Measurements from ENCODE around the gene ZKSCAN4. TPM values are rescaled to one million over a fixed set of nuclear protein-coding genes. Genes with fewer than 3 reads are reported as not detected.

The ZKSCAN4 gene
- 1 to 10 TPM in 1 of 2 experiments, under 1 TPM in 1; 0.84 to 1.6 TPM for total RNA-seq
- 6.1 TPM for polyA plus RNA-seq (2013, experiment 1 of 2)
- polyA plus RNA-seq (2013, experiment 2 of 2) = 5.8 TPM
- 3.9 to 30.3 (median 13.8) reads per million in 172 experiments for total RNA-seq

GRCh38 chr6:28252009-28252975, at the start of gene ZKSCAN4:
ZKSCAN4 (minus strand) TSS chr6:28252269; CDS start chr6:28251980, 289 bp downstream.
- Histone ChIP-seq H3K4me1 (ENCODE audit: insufficient read depth, low read length) (peaks cover 24% of the 10 kb centered on the region), H3K9me3 (ENCODE audit: control insufficient read depth in 1 of 2, insufficient read depth in 1 of 2, low read length in 2 of 2) (no peaks in the 10 kb centered on the region), H3K27ac (ENCODE audit: low read depth in 1 of 2, low read length in 2 of 2) (peak within 1 kb of the TSS in 1 of 2 donors; percentile 61), H3K27me3 (ENCODE audit: control insufficient read depth in 1 of 2, insufficient read depth in 2 of 2, low read length in 2 of 2) (no peaks in the 10 kb centered on the region), H3K4me3 (ENCODE audit: low read length) (peak within 1 kb of the TSS; percentile 84), H3K36me3 (ENCODE audit: insufficient read depth, low read length) (peaks cover 15% of the 10 kb centered on the region)
- Mint-ChIP-seq H3K9me3 (no peaks in the 10 kb centered on the region), H3K27ac (peak within 1 kb of the TSS; percentile 93), H3K4me3 (peak within 1 kb of the TSS; percentile 99), H3K4me1 (ENCODE audit: low read depth) (peaks cover 43% of the 10 kb centered on the region), H3K27me3 (peaks cover 4% of the 10 kb centered on the region), H3K36me3 (ENCODE audit: low read depth) (peaks cover 30% of the 10 kb centered on the region)
- ChIA-PET POLR2A (interaction anchor here (0.6 to 3.0 kb wide), 16 partner anchors 12 to 1001 kb away, joined by 3 to 71 read pairs (median 4); partner anchors contain the start of genes PGBD1, ZKSCAN3, ZKSCAN8 and ZNF165), CTCF (interaction anchor here (0.7 to 1.5 kb wide), 5 partner anchors 12 to 111 kb away, joined by 3 to 7 read pairs (median 5); partner anchors contain the start of genes ZKSCAN8 and ZSCAN26)
- intact Hi-C loops (cut with DNase I, micrococcal nuclease) = loop anchor here (1.0 to 5.0 kb wide), 10 partner anchors 15 to 865 kb away; partner anchors contain the start of genes ZSCAN26 (in 2 of the 2), ZKSCAN8 (in 1 of the 2), ZNF165 (in 1 of the 2) and ZNF391 (in 1 of the 2)
- ATAC-seq (ENCODE audit: poor library complexity) (peak; percentile 91), DNase-seq (peak; percentile 65 to 91 (median 80))
- no peak for TF ChIP-seq CTCF (IDR thresholded peaks at IDR 0.05)

GRCh38 chr6:28296520-28297060, 44.5 kb upstream of the ZKSCAN4 start:
- no peaks in the 10 kb centered on the region for H3K4me1 Mint-ChIP-seq (ENCODE audit: low read depth)
- intact Hi-C loops (cut with DNase I, micrococcal nuclease) = no loop called here
- H3K4me3 Mint-ChIP-seq = no peak overlapping the region
- TF ChIP-seq CTCF (IDR thresholded peaks at IDR 0.05) = no peak
- H3K27me3 ChIP-seq (ENCODE audit: control insufficient read depth in 1 of 2, insufficient read depth in 2 of 2, low read length in 2 of 2) = no peaks in the 10 kb centered on the region
- ATAC-seq (ENCODE audit: poor library complexity) (no peak), DNase-seq (no peak)
- H3K36me3 Mint-ChIP-seq (ENCODE audit: low read depth) = no peaks in the 10 kb centered on the region
- ChIA-PET CTCF (no interaction called here), POLR2A (no interaction called here)
- H3K36me3 ChIP-seq (ENCODE audit: insufficient read depth, low read length) = no peaks in the 10 kb centered on the region
- H3K27ac ChIP-seq (ENCODE audit: low read depth in 1 of 2, low read length in 2 of 2) = no peak overlapping the region
- no peaks in the 10 kb centered on the region for H3K9me3 Mint-ChIP-seq
- no peaks in the 10 kb centered on the region for H3K9me3 ChIP-seq (ENCODE audit: control insufficient read depth in 1 of 2, insufficient read depth in 1 of 2, low read length in 2 of 2)
- no peak overlapping the region for H3K27ac Mint-ChIP-seq
- H3K4me1 ChIP-seq (ENCODE audit: insufficient read depth, low read length) = no peaks in the 10 kb centered on the region
- H3K27me3 Mint-ChIP-seq = no peaks in the 10 kb centered on the region
- no peak overlapping the region for H3K4me3 ChIP-seq (ENCODE audit: low read length)

- Mint-ChIP-seq H3K27ac (no peak overlapping the region), H3K4me3 (no peak overlapping the region), H3K4me1 (ENCODE audit: low read depth) (no peaks in the 10 kb centered on the region), H3K27me3 (no peaks in the 10 kb centered on the region), H3K9me3 (peaks cover 2% of the 10 kb centered on the region), H3K36me3 (ENCODE audit: low read depth) (no peaks in the 10 kb centered on the region)
- ChIA-PET POLR2A (no interaction called here), CTCF (no interaction called here)
- H3K27ac ChIP-seq (ENCODE audit: low read depth in 1 of 2, low read length in 2 of 2) = no peak overlapping the region
- intact Hi-C loops (cut with DNase I, micrococcal nuclease) = no loop called here
- no peaks in the 10 kb centered on the region for H3K36me3 ChIP-seq (ENCODE audit: insufficient read depth, low read length)
- H3K4me3 ChIP-seq (ENCODE audit: low read length) = no peak overlapping the region
- ATAC-seq (ENCODE audit: poor library complexity) (no peak), DNase-seq (no peak)
- no peak for TF ChIP-seq CTCF (IDR thresholded peaks at IDR 0.05)
- no peaks in the 10 kb centered on the region for H3K9me3 ChIP-seq (ENCODE audit: control insufficient read depth in 1 of 2, insufficient read depth in 1 of 2, low read length in 2 of 2)
- no peaks in the 10 kb centered on the region for H3K4me1 ChIP-seq (ENCODE audit: insufficient read depth, low read length)
- no peaks in the 10 kb centered on the region for H3K27me3 ChIP-seq (ENCODE audit: control insufficient read depth in 1 of 2, insufficient read depth in 2 of 2, low read length in 2 of 2)
Measured at GRCh38 chr6:28295326-28295725, 43.3 kb upstream of the ZKSCAN4 start.

Data from CD4-positive, alpha-beta T cell (primary cell).